Endothelial cell of umbilical vein (primary cell): Measurements from ENCODE around the gene MLPH. TPM values are rescaled to one million over a fixed set of nuclear protein-coding genes. Genes with fewer than 3 reads are reported as not detected.

Source experiments
- BruUV-seq: library from RNA; stranded (reverse); fragments of 400-500 nt; replicated peaks from 2 replicates; lab custom pipeline; 2021; lab: Mats Ljungman, UMichigan
- CTCF ChIA-PET: fragments of 300-600, 350-600 bp; sonication (Branson Sonifier 250); formaldehyde crosslinking; loops from one replicate; lab custom pipeline; 2021; ENCODE audit warnings: antibody characterized with exemption, inconsistent platforms; lab: Charles Lee
- POLR2A ChIA-PET: fragments of 300-600, 350-600 bp; sonication (Branson Sonifier 250); formaldehyde crosslinking; loops from one replicate; lab custom pipeline; 2021; ENCODE audit warnings: antibody characterized with exemption, inconsistent platforms; lab: Charles Lee
- DNase-seq: peaks from one replicate; pipeline ENCODE4 v3.0.0-alpha.2; 2011; ENCODE audit warnings: low read depth, low spot score
- FAIRE-seq: peaks from 2 replicates; lab custom pipeline; 2011; peaks lifted over from hg19 to GRCh38; lab: Jason Lieb, UNC
- H2AFZ ChIP-seq: 2 replicates; pipeline ENCODE4 v1.6.0; 2012; ENCODE audit warnings: low read depth, low read length, control low read depth, inconsistent platforms
- H3K27ac ChIP-seq: 2 replicates; pipeline ENCODE4 v1.5.1; 2011; ENCODE audit warnings: low read depth, mild to moderate bottlenecking, control low read depth, low read length, moderate library complexity; ENCODE audit not compliant: insufficient read depth
- H3K27me3 ChIP-seq, 2 experiments: 2 replicates each; pipeline versions ENCODE4 v1.6.0 to v1.6.1; 2011; ENCODE audit warnings: low read length in 2 of 2, mixed read lengths in 1 of 2; ENCODE audit not compliant: control insufficient read depth in 2 of 2, insufficient read depth in 2 of 2
- H3K36me3 ChIP-seq, 2 experiments: 2 replicates in 1 of 2; 3 replicates in 1 of 2; pipeline ENCODE4 v1.5.1; 2011; ENCODE audit warnings: low read length in 2 of 2, mild to moderate bottlenecking in 1 of 2, moderate library complexity in 1 of 2; ENCODE audit not compliant: control insufficient read depth in 2 of 2, insufficient read depth in 2 of 2; ENCODE audit errors: extremely low read depth in 1 of 2
- H3K4me1 ChIP-seq: 3 replicates; pipeline ENCODE4 v1.5.1; 2011; ENCODE audit warnings: mild to moderate bottlenecking, low read length; ENCODE audit not compliant: control insufficient read depth, insufficient read depth; ENCODE audit errors: extremely low read depth
- H3K4me2 ChIP-seq: 2 replicates; pipeline ENCODE4 v1.6.1; 2011; ENCODE audit warnings: low read length, control low read depth, mixed read lengths; ENCODE audit not compliant: insufficient read depth
- H3K4me3 ChIP-seq, 3 experiments: fragments of 200-600 bp in 1 of 3; sonication (generic), shearing (Covaris generic) in 1 of 3; replicated peaks in 1 of 3; 2 replicates each; pipeline ENCODE4 v1.5.1; 2011 to 2016; ENCODE audit warnings: control low read depth in 3 of 3, low read length in 3 of 3, mild to moderate bottlenecking in 2 of 3, inconsistent platforms in 1 of 3, low read depth in 1 of 3, moderate library complexity in 1 of 3; ENCODE audit not compliant: insufficient read depth in 1 of 3
- H3K79me2 ChIP-seq: 2 replicates; pipeline ENCODE4 v1.6.0; 2012; ENCODE audit warnings: low read length, inconsistent platforms; ENCODE audit not compliant: control insufficient read depth, insufficient read depth
- H3K9ac ChIP-seq: replicated peaks from 2 replicates; pipeline ENCODE3; 2011; ENCODE audit warnings: low read length, control low read depth; ENCODE audit not compliant: insufficient read depth; ENCODE audit errors: extremely low read depth
- H3K9me1 ChIP-seq: replicated peaks from 3 replicates; pipeline ENCODE4 v1.6.0; 2011; ENCODE audit warnings: mild to moderate bottlenecking, low read length; ENCODE audit not compliant: control insufficient read depth, insufficient read depth; ENCODE audit errors: extremely low read depth
- H3K9me3 ChIP-seq: replicated peaks from 2 replicates; pipeline ENCODE4 v1.5.1; 2012; ENCODE audit warnings: low read length, inconsistent platforms; ENCODE audit not compliant: control insufficient read depth, insufficient read depth
- H4K20me1 ChIP-seq: replicated peaks from 2 replicates; pipeline ENCODE3; 2011; ENCODE audit warnings: mild to moderate bottlenecking, low read length; ENCODE audit not compliant: control insufficient read depth, insufficient read depth; ENCODE audit errors: extremely low read depth
- EZH2 ChIP-seq: IDR thresholded peaks from 2 replicates; pipeline ENCODE4 v1.6.1; 2012; ENCODE audit warnings: borderline replicate concordance, low read depth, mild to moderate bottlenecking, moderate library complexity, low read length, inconsistent platforms; ENCODE audit not compliant: severe bottlenecking
- FOS ChIP-seq: IDR thresholded peaks from 2 replicates; pipeline ENCODE4 v1.6.1; 2011; ENCODE audit warnings: mild to moderate bottlenecking, low read length, moderate library complexity, borderline replicate concordance; ENCODE audit not compliant: insufficient read depth
- GATA2 ChIP-seq: IDR thresholded peaks from 2 replicates; pipeline ENCODE4 v1.7.0; 2011; ENCODE audit warnings: low read depth, mild to moderate bottlenecking, moderate library complexity, mixed read lengths, low read length; ENCODE audit not compliant: insufficient read length, insufficient read depth
- JUN ChIP-seq: IDR thresholded peaks from 2 replicates; pipeline ENCODE4 v1.6.1; 2011; ENCODE audit warnings: borderline replicate concordance, low read depth; ENCODE audit not compliant: insufficient read length, insufficient read depth
- MYC ChIP-seq: IDR thresholded peaks from one replicate; pipeline ENCODE4 v1.6.1; 2011; ENCODE audit warnings: mild to moderate bottlenecking, low read depth, low read length
- POLR2A ChIP-seq: IDR thresholded peaks from 2 replicates; pipeline ENCODE4 v1.6.1; 2012; ENCODE audit warnings: low read depth, mild to moderate bottlenecking, control low read depth, low read length
- POLR2AphosphoS5 ChIP-seq: IDR thresholded peaks from 2 replicates; pipeline ENCODE4 v1.6.1; 2012; ENCODE audit warnings: low read depth, mild to moderate bottlenecking, control low read depth, low read length, moderate library complexity; ENCODE audit not compliant: insufficient read depth
- dilution Hi-C: fragments of 300-500 bp; cut with MboI; formaldehyde crosslinking; loops from one replicate; pipeline ENCODE4 v1.15.0; 2019; ENCODE audit warnings: low sequenced_read_pairs; ENCODE audit not compliant: extremely low pct_ligation_motif_present
- intact Hi-C: fragments of 100-400 bp; cut with micrococcal nuclease; formaldehyde crosslinking; loops from one replicate; pipeline ENCODE4 v1.10.0; 2022
- polyA plus RNA-seq, 4 experiments: library from polyadenylated mRNA; depleted of rRNA in 3 of 4; stranded (reverse) in 3 of 4; unstranded in 1 of 4; fragments of >200 nt; gene quantifications; 2 replicates each; pipeline versions ENCODE4 v1.2.1 to v1.2.3, GENCODE V29; 2011 to 2012; ENCODE audit warnings: missing spikeins in 1 of 4
- total RNA-seq: library from RNA; stranded (reverse); gene quantifications from 2 replicates; pipeline ENCODE4 v1.2.3, GENCODE V29; 2021
- TF ChIP-seq, protein P1 (sequence below): IDR thresholded peaks from 2 replicates; pipeline ENCODE4 v1.6.1; 2011; ENCODE audit not compliant: insufficient read depth, insufficient read length
- TF ChIP-seq, protein P2 (sequence below), 2 donors: IDR thresholded peaks; 1 replicate in 1 of 2; 2 replicates in 1 of 2; pipeline ENCODE4 v1.5.1; 2011; ENCODE audit warnings: low read length in 2 of 2, mild to moderate bottlenecking in 2 of 2, moderate library complexity in 2 of 2, control low read depth in 1 of 2, inconsistent platforms in 1 of 2, low read depth in 1 of 2; ENCODE audit not compliant: insufficient read depth in 1 of 2; ENCODE audit errors: extremely low read depth in 1 of 2

The MLPH gene
- total and polyA plus RNA-seq, 2 donors (not counting 3 experiments of a cell fraction or from before 2014, with no cell fraction given) = not detected

DNA sequence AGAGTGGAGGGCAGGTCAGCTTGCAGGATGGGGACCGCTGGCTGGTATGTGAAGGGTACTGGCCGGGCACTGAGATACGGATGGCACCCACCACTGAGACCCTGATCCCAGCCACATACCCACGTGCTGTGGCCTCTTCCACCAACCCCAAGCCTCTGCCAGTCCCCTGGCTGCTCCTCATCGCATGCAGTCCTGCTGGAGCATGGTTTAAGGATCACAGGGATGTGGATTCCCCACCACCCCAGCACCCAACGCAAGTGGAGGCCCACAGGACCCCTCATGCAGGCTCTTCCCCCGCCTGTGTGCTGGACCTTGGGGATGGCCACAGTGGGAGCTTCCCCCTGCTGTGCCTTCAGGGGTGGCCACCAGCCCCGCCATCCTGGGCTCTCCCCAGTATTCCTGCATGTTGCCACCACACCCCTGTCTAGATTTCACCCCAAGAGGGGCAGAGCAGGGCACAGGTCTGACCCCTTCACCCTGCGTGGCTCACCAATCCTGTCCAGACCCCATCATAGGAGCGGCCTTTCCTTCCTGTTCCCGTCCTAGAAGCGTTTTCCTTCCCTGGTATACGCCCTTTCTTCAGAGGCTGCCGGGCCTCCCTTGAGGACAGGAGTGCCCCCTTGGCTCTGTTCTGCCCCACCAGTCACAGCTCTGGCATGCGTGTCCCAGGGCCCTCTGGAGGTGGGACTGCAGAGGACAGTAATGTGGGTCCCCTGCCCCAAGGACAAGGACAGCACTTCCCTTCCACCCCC is 18.3 kb downstream of the MLPH start:
- FAIRE-seq = no peak
- dilution Hi-C loops = no loop called here
- no TSS peak for BruUV-seq

More for the DNA sequence above, 18.3 kb downstream of the MLPH start:
- POLR2A ChIA-PET = no interaction called here
- intact Hi-C loops = no loop called here
- H3K9me1 ChIP-seq = no peaks in the 10 kb centered on the region
- no peaks in the 10 kb centered on the region for H3K79me2 ChIP-seq
- H3K4me3 ChIP-seq = no peak overlapping the region
- CTCF ChIA-PET = interaction anchor here (1.3 to 1.8 kb wide), 3 partner anchors 7 to 84 kb away, joined by 3 to 17 read pairs (median 5); no protein-coding TSS in a partner anchor
- H3K9me3 ChIP-seq = no peaks in the 10 kb centered on the region
- no peak overlapping the region for H2AFZ ChIP-seq
- H3K4me2 ChIP-seq = no peak overlapping the region
- H3K27ac ChIP-seq = no peak overlapping the region
- peaks cover 29% of the 10 kb centered on the region for H3K4me1 ChIP-seq
- TF ChIP-seq, protein P1, sequence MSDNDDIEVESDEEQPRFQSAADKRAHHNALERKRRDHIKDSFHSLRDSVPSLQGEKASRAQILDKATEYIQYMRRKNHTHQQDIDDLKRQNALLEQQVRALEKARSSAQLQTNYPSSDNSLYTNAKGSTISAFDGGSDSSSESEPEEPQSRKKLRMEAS = no peak
- TF ChIP-seq, protein P2, sequence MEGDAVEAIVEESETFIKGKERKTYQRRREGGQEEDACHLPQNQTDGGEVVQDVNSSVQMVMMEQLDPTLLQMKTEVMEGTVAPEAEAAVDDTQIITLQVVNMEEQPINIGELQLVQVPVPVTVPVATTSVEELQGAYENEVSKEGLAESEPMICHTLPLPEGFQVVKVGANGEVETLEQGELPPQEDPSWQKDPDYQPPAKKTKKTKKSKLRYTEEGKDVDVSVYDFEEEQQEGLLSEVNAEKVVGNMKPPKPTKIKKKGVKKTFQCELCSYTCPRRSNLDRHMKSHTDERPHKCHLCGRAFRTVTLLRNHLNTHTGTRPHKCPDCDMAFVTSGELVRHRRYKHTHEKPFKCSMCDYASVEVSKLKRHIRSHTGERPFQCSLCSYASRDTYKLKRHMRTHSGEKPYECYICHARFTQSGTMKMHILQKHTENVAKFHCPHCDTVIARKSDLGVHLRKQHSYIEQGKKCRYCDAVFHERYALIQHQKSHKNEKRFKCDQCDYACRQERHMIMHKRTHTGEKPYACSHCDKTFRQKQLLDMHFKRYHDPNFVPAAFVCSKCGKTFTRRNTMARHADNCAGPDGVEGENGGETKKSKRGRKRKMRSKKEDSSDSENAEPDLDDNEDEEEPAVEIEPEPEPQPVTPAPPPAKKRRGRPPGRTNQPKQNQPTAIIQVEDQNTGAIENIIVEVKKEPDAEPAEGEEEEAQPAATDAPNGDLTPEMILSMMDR (IDR thresholded peaks at IDR 0.05; ENCODE audit: extremely low read depth in 1 of 2, insufficient read depth in 1 of 2, low read depth in 1 of 2, low read length in 2 of 2) = no peak
- no peak for TF ChIP-seq POLR2AphosphoS5
- no peak for TF ChIP-seq JUN
- TF ChIP-seq FOS = no peak
- TF ChIP-seq GATA2 = no peak
- no peak for TF ChIP-seq MYC
- no peak for TF ChIP-seq POLR2A
- no peak for TF ChIP-seq EZH2
- peaks cover 2 to 3% of the 10 kb centered on the region in 2 experiments for H3K27me3 ChIP-seq
- DNase-seq = no peak
- H3K36me3 ChIP-seq = no peaks in the 10 kb centered on the region
- H3K9ac ChIP-seq = no peak overlapping the region
- H4K20me1 ChIP-seq = no peaks in the 10 kb centered on the region
